MM.1S (cell line): ENCODE results near the gene HECW1.

Experiments used
- DNase-seq: peaks from one replicate; pipeline ENCODE4 v3.0.0-alpha.2; 2015
- H2AFZ ChIP-seq: fragments of 300-600 bp; sonication (generic); 2 replicates; pipeline ENCODE4 v1.6.0; 2016; ENCODE audit warnings: antibody characterized with exemption, low read length
- H3F3A ChIP-seq: fragments of 300-600 bp; sonication (generic); 2 replicates; pipeline ENCODE4 v1.6.1; 2016; ENCODE audit warnings: mild to moderate bottlenecking, antibody characterized with exemption, low read length, moderate library complexity, mixed read lengths; ENCODE audit not compliant: insufficient read depth
- H3K27ac ChIP-seq: fragments of 300-600 bp; sonication (generic); 2 replicates; pipeline ENCODE4 v1.5.1; 2016; ENCODE audit warnings: mild to moderate bottlenecking, low read length
- H3K27me3 ChIP-seq: fragments of 300-600 bp; sonication (generic); replicated peaks from 2 replicates; pipeline ENCODE4 v1.6.0; 2016; ENCODE audit warnings: low read length; ENCODE audit not compliant: insufficient read depth
- H3K36me3 ChIP-seq: fragments of 300-600 bp; sonication (generic); replicated peaks from 2 replicates; pipeline ENCODE4 v1.6.1; 2016; ENCODE audit warnings: mild to moderate bottlenecking, low read length, mixed read lengths; ENCODE audit not compliant: insufficient read depth
- H3K4me1 ChIP-seq: fragments of 300-600 bp; sonication (generic); 2 replicates; pipeline ENCODE4 v1.6.1; 2016; ENCODE audit warnings: low read length, mixed read lengths
- H3K4me2 ChIP-seq: fragments of 300-600 bp; sonication (generic); 2 replicates; pipeline ENCODE4 v1.6.0; 2016; ENCODE audit warnings: low read depth, low read length
- H3K4me3 ChIP-seq: fragments of 300-600 bp; sonication (generic); 2 replicates; pipeline ENCODE4 v1.5.1; 2016; ENCODE audit warnings: low read length, mixed read lengths
- H3K79me2 ChIP-seq: fragments of 300-600 bp; sonication (generic); 2 replicates; pipeline ENCODE4 v1.6.1; 2016; ENCODE audit warnings: mixed run types, low read length, mixed read lengths
- H3K9ac ChIP-seq: fragments of 300-600 bp; sonication (generic); 2 replicates; pipeline ENCODE4 v1.6.1; 2016; ENCODE audit warnings: low read length, mixed read lengths
- H3K9me2 ChIP-seq: fragments of 300-600 bp; sonication (generic); replicated peaks from 2 replicates; pipeline ENCODE4 v1.6.1; 2016; ENCODE audit warnings: mild to moderate bottlenecking, low read length, mixed read lengths; ENCODE audit not compliant: insufficient read depth
- H3K9me3 ChIP-seq: fragments of 300-600 bp; sonication (generic); replicated peaks from 2 replicates; pipeline ENCODE4 v1.6.1; 2016; ENCODE audit warnings: mild to moderate bottlenecking, low read length, mixed read lengths; ENCODE audit not compliant: insufficient read depth
- H4K20me1 ChIP-seq: fragments of 300-600 bp; sonication (generic); 2 replicates; pipeline ENCODE4 v1.6.1; 2016; ENCODE audit warnings: mild to moderate bottlenecking, low read length, moderate library complexity, mixed read lengths; ENCODE audit not compliant: insufficient read depth
- CTCF ChIP-seq: fragments of 300-600 bp; sonication (generic); IDR thresholded peaks from 2 replicates; pipeline ENCODE4 v1.5.1; 2016; ENCODE audit warnings: antibody characterized with exemption, low read length, mixed read lengths
- EZH2 ChIP-seq: fragments of 300-600 bp; sonication (generic); optimal IDR thresholded peaks from 2 replicates; pipeline ENCODE3; 2017; ENCODE audit warnings: low read depth, mild to moderate bottlenecking, antibody characterized with exemption, low read length, mixed read lengths
- EZH2phosphoT487 ChIP-seq: fragments of 300-600 bp; sonication (generic); IDR thresholded peaks from 2 replicates; pipeline ENCODE4 v1.6.1; 2018; ENCODE audit warnings: antibody characterized with exemption, low read length

The HECW1 gene

GRCh38 chr7:43542716-43543115 is 430.3 kb downstream of the HECW1 start:
- no peaks in the 10 kb centered on the region for H3K79me2 ChIP-seq
- DNase-seq = no peak
- H2AFZ ChIP-seq = no peak overlapping the region
- H3K27me3 ChIP-seq = no peaks in the 10 kb centered on the region
- H3K9ac ChIP-seq = no peak overlapping the region
- TF ChIP-seq EZH2 (no peak), EZH2phosphoT487 (no peak), CTCF (no peak)
- H3K9me3 ChIP-seq = no peaks in the 10 kb centered on the region
- no peaks in the 10 kb centered on the region for H3K4me1 ChIP-seq
- H3K9me2 ChIP-seq = no peaks in the 10 kb centered on the region
- H3F3A ChIP-seq = no peaks in the 10 kb centered on the region
- H3K4me3 ChIP-seq = no peak overlapping the region
- no peak overlapping the region for H3K27ac ChIP-seq
- no peak overlapping the region for H3K4me2 ChIP-seq
- no peaks in the 10 kb centered on the region for H3K36me3 ChIP-seq
- H4K20me1 ChIP-seq = no peaks in the 10 kb centered on the region

GRCh38 chr7:43546231-43546630 is 433.8 kb downstream of the HECW1 start:
- Histone ChIP-seq H3K9me2 (no peaks in the 10 kb centered on the region), H2AFZ (no peak overlapping the region), H3K4me3 (no peak overlapping the region), H4K20me1 (no peaks in the 10 kb centered on the region), H3K4me1 (no peaks in the 10 kb centered on the region), H3K9ac (no peak overlapping the region), H3K27me3 (no peaks in the 10 kb centered on the region), H3K79me2 (no peaks in the 10 kb centered on the region), H3F3A (no peaks in the 10 kb centered on the region), H3K9me3 (no peaks in the 10 kb centered on the region), H3K4me2 (no peak overlapping the region), H3K27ac (no peak overlapping the region), H3K36me3 (no peaks in the 10 kb centered on the region)
- DNase-seq = no peak
- TF ChIP-seq CTCF = no peak
- no peak for TF ChIP-seq EZH2
- TF ChIP-seq EZH2phosphoT487 = no peak

GRCh38 chr7:43550427-43550826 is 438.0 kb downstream of the HECW1 start:
- Histone ChIP-seq H3K9me2 (no peaks in the 10 kb centered on the region), H3F3A (no peaks in the 10 kb centered on the region), H3K4me2 (no peak overlapping the region), H3K27ac (no peak overlapping the region), H3K4me3 (no peak overlapping the region), H3K36me3 (no peaks in the 10 kb centered on the region), H4K20me1 (no peaks in the 10 kb centered on the region), H2AFZ (no peak overlapping the region), H3K27me3 (no peaks in the 10 kb centered on the region), H3K79me2 (no peaks in the 10 kb centered on the region), H3K4me1 (no peaks in the 10 kb centered on the region), H3K9me3 (no peaks in the 10 kb centered on the region), H3K9ac (no peak overlapping the region)
- TF ChIP-seq EZH2phosphoT487 (no peak), CTCF (no peak), EZH2 (no peak)
- no peak for DNase-seq

DNA sequence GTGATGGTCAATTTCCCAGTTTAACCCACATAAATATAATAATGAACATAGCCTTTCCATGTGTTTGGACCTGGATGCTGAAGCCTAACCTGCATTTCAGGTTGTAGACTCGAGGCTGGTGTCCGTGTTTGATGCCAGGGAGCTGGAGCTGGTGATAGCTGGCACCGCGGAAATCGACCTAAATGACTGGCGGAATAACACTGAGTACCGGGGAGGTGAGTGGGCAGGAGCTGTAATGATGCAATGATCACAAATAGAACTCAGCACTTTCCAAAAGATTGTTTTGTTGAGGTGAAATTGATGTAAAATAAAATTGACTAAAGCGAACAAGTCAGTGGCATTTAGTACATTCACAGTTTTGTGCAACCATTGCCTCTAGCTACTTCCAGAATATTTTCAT is 439.7 kb downstream of the HECW1 start:
- Histone ChIP-seq H3K36me3 (no peaks in the 10 kb centered on the region), H3K4me3 (no peak overlapping the region), H3K79me2 (no peaks in the 10 kb centered on the region), H3F3A (no peaks in the 10 kb centered on the region), H3K4me1 (no peaks in the 10 kb centered on the region), H4K20me1 (no peaks in the 10 kb centered on the region), H3K27me3 (no peaks in the 10 kb centered on the region), H3K9me3 (no peaks in the 10 kb centered on the region), H3K9ac (no peak overlapping the region), H2AFZ (no peak overlapping the region), H3K27ac (no peak overlapping the region), H3K9me2 (no peaks in the 10 kb centered on the region), H3K4me2 (no peak overlapping the region)
- DNase-seq = no peak
- TF ChIP-seq EZH2phosphoT487 (no peak), EZH2 (no peak), CTCF (no peak)
